HCT116 (cell line): Measurements from ENCODE around the gene AFDN. TPM values are rescaled to one million over a fixed set of nuclear protein-coding genes. Genes with fewer than 3 reads are reported as not detected.

Experiments
- ATAC-seq: fragments of 200-7000 bp; cut with Tn5 transposase; 2 replicates; pipeline ENCODE4 v1.9.1; 2020; ENCODE audit warnings: mild to moderate bottlenecking, moderate library complexity
- BruUV-seq: library from RNA; stranded (reverse); fragments of 400-500 nt; replicated peaks from 2 replicates; lab custom pipeline; 2021; lab: Mats Ljungman, UMichigan
- CTCF ChIA-PET: fragments of 300-600 bp; sonication (Branson Sonifier 250); formaldehyde crosslinking; loops from one replicate; lab custom pipeline; 2021; ENCODE audit warnings: antibody characterized with exemption; lab: Charles Lee
- POLR2A ChIA-PET: fragments of 300-600, 350-600 bp; sonication (Branson Sonifier 250); formaldehyde crosslinking; loops from one replicate; lab custom pipeline; 2021; ENCODE audit warnings: antibody characterized with exemption; lab: Charles Lee
- RAD21 ChIA-PET, 2 experiments: fragments of 300-600 bp; sonication (Branson Sonifier 250); formaldehyde crosslinking; loops; one replicate each; lab custom pipeline; 2023; ENCODE audit warnings: low total read pairs in 2 of 2; ENCODE audit not compliant: uncharacterized antibody in 2 of 2, unreplicated experiment in 2 of 2, low non-redundant PET in 1 of 2; lab: Charles Lee
- DNase-seq: peaks from one replicate; pipeline ENCODE4 v3.0.0-alpha.2; 2010; ENCODE audit warnings: low read depth, low spot score
- H2AFZ ChIP-seq: fragments of 200-600 bp; shearing (Covaris generic), sonication (generic); 2 replicates; pipeline ENCODE4 v1.6.1; 2017; ENCODE audit warnings: low read depth, mixed run types, mixed read lengths, antibody characterized with exemption, low read length; ENCODE audit not compliant: poor library complexity, severe bottlenecking
- H3K27ac ChIP-seq: 2 replicates; pipeline ENCODE4 v1.5.1; 2012; ENCODE audit warnings: low read depth, low read length
- H3K27me3 ChIP-seq: fragments of 200-600 bp; sonication (generic); 2 replicates; pipeline ENCODE4 v1.6.1; 2016; ENCODE audit warnings: mixed run types, low read length, mixed read lengths; ENCODE audit not compliant: insufficient read depth
- H3K36me3 ChIP-seq, 2 experiments: fragments of 200-500 bp in 1 of 2; fragments of 200-600 bp in 1 of 2; sonication (Bioruptor generic) in 1 of 2; sonication (generic) in 1 of 2; 2 replicates each; pipeline versions ENCODE4 v1.5.1 to v1.6.1; 2014 to 2016; ENCODE audit warnings: low read length in 2 of 2, inconsistent platforms in 1 of 2, mixed read lengths in 1 of 2, mixed run types in 1 of 2; ENCODE audit not compliant: insufficient read depth in 2 of 2, control insufficient read depth in 1 of 2
- H3K4me1 ChIP-seq, 2 experiments: fragments of 200-600 bp in 1 of 2; sonication (generic) in 1 of 2; 2 replicates each; pipeline versions ENCODE4 v1.5.1 to v1.6.1; 2012 to 2017; ENCODE audit warnings: low read length in 2 of 2, inconsistent platforms in 1 of 2, mild to moderate bottlenecking in 1 of 2, mixed read lengths in 1 of 2, mixed run types in 1 of 2, moderate library complexity in 1 of 2; ENCODE audit not compliant: insufficient read depth in 2 of 2, control insufficient read depth in 1 of 2
- H3K4me2 ChIP-seq: fragments of 200-600 bp; sonication (generic); 2 replicates; pipeline ENCODE4 v1.6.1; 2017; ENCODE audit warnings: mixed run types, low read length, mixed read lengths
- H3K4me3 ChIP-seq, 2 experiments: fragments of 200-600 bp in 1 of 2; sonication (generic) in 1 of 2; replicated peaks in 1 of 2; 2 replicates each; pipeline ENCODE4 v1.5.1; 2011 to 2016; ENCODE audit warnings: low read length in 2 of 2, control low read depth in 1 of 2, low read depth in 1 of 2, mild to moderate bottlenecking in 1 of 2, mixed read lengths in 1 of 2, mixed run types in 1 of 2
- H3K79me2 ChIP-seq: fragments of 200-600 bp; sonication (generic); 2 replicates; pipeline ENCODE4 v1.6.1; 2017; ENCODE audit warnings: mild to moderate bottlenecking, mixed run types, low read length, moderate library complexity, mixed read lengths; ENCODE audit not compliant: insufficient read depth
- H3K9ac ChIP-seq: fragments of 200-600 bp; sonication (generic); 2 replicates; pipeline ENCODE4 v1.6.1; 2016; ENCODE audit warnings: low read length, mixed read lengths
- H3K9me2 ChIP-seq: fragments of 200-600 bp; sonication (generic), shearing (Covaris generic); 2 replicates; pipeline ENCODE4 v1.6.1; 2017; ENCODE audit warnings: mixed run types, mild to moderate bottlenecking, moderate library complexity; ENCODE audit not compliant: insufficient read depth
- H3K9me3 ChIP-seq, 2 experiments: fragments of 200-500 bp in 1 of 2; fragments of 200-600 bp in 1 of 2; sonication (Bioruptor generic) in 1 of 2; sonication (generic) in 1 of 2; 2 replicates each; pipeline ENCODE4 v1.6.1; 2014 to 2017; ENCODE audit warnings: low read length in 2 of 2, mixed read lengths in 2 of 2, inconsistent platforms in 1 of 2, low read depth in 1 of 2, mild to moderate bottlenecking in 1 of 2, mixed run types in 1 of 2, moderate library complexity in 1 of 2; ENCODE audit not compliant: control insufficient read depth in 1 of 2, insufficient read depth in 1 of 2
- H4K20me1 ChIP-seq: fragments of 200-600 bp; sonication (generic), shearing (Covaris generic); 2 replicates; pipeline ENCODE4 v1.6.1; 2017; ENCODE audit warnings: mixed run types, mild to moderate bottlenecking, moderate library complexity; ENCODE audit not compliant: insufficient read depth
- CEBPB ChIP-seq: IDR thresholded peaks from 2 replicates; pipeline ENCODE4 v1.6.1; 2012; ENCODE audit warnings: low read depth
- CTCF ChIP-seq, 3 experiments: fragments of 200-600 bp in 1 of 3; sonication (generic) in 1 of 3; IDR thresholded peaks in 2 of 3; conservative IDR thresholded peaks in 1 of 3; 2 replicates each; pipeline ENCODE4 v1.5.1; 2012 to 2017; ENCODE audit warnings: low read depth in 2 of 3, low read length in 2 of 3, antibody characterized with exemption in 1 of 3, borderline replicate concordance in 1 of 3, control low read depth in 1 of 3, mild to moderate bottlenecking in 1 of 3, mixed read lengths in 1 of 3, mixed run types in 1 of 3, moderate library complexity in 1 of 3; ENCODE audit not compliant: insufficient read depth in 1 of 3
- EGR1 ChIP-seq: IDR thresholded peaks from 2 replicates; pipeline ENCODE4 v1.6.1; 2012; ENCODE audit warnings: low read depth
- ELF1 ChIP-seq: IDR thresholded peaks from 2 replicates; pipeline ENCODE4 v1.6.1; 2012; ENCODE audit warnings: low read depth, borderline replicate concordance
- FOSL1 ChIP-seq: IDR thresholded peaks from 2 replicates; pipeline ENCODE4 v1.6.1; 2012; ENCODE audit warnings: low read depth
- JUND ChIP-seq: IDR thresholded peaks from 2 replicates; pipeline ENCODE4 v1.6.1; 2012
- POLR2A ChIP-seq: IDR thresholded peaks from 2 replicates; pipeline ENCODE4 v1.7.0; 2011; ENCODE audit warnings: borderline replicate concordance; ENCODE audit not compliant: insufficient read depth, insufficient read length; ENCODE audit errors: extremely low read depth
- POLR2AphosphoS5 ChIP-seq: IDR thresholded peaks from 2 replicates; pipeline ENCODE4 v1.6.1; 2011; ENCODE audit warnings: mild to moderate bottlenecking, low read depth, low read length, moderate library complexity
- RAD21 ChIP-seq: IDR thresholded peaks from 2 replicates; pipeline ENCODE4 v1.6.1; 2012; ENCODE audit warnings: low read depth, mild to moderate bottlenecking
- SIN3A ChIP-seq: IDR thresholded peaks from 2 replicates; pipeline ENCODE4 v1.6.1; 2012; ENCODE audit warnings: low read depth
- SP1 ChIP-seq: IDR thresholded peaks from 2 replicates; pipeline ENCODE4 v1.6.1; 2012; ENCODE audit warnings: low read depth
- SRF ChIP-seq: IDR thresholded peaks from 2 replicates; pipeline ENCODE4 v1.6.1; 2012; ENCODE audit warnings: low read depth
- TCF7L2 ChIP-seq: IDR thresholded peaks from 2 replicates; pipeline ENCODE4 v1.7.0; 2011; ENCODE audit warnings: borderline replicate concordance, inconsistent platforms; ENCODE audit not compliant: insufficient read depth, insufficient read length; ENCODE audit errors: extremely low read depth
- YY1 ChIP-seq: IDR thresholded peaks from 2 replicates; pipeline ENCODE4 v1.6.1; 2011; ENCODE audit warnings: low read length, low read depth, moderate library complexity, mild to moderate bottlenecking; ENCODE audit not compliant: insufficient replicate concordance; ENCODE audit errors: extremely low read depth
- ZFX ChIP-seq: fragments of 450-650 bp; IDR thresholded peaks from 2 replicates; pipeline ENCODE4 v1.6.1; 2017
- intact Hi-C: fragments of 100-400 bp; cut with micrococcal nuclease; formaldehyde crosslinking; loops from 2 replicates; pipeline ENCODE4 v1.10.0; 2022
- total RNA-seq: library from RNA; stranded (reverse); gene quantifications from one replicate; pipeline ENCODE4 v1.2.1, GENCODE V29; 2021; ENCODE audit not compliant: unreplicated experiment

Gene AFDN
- total RNA-seq, 1 experiment from 2014 or later = 59.4 TPM

DNA sequence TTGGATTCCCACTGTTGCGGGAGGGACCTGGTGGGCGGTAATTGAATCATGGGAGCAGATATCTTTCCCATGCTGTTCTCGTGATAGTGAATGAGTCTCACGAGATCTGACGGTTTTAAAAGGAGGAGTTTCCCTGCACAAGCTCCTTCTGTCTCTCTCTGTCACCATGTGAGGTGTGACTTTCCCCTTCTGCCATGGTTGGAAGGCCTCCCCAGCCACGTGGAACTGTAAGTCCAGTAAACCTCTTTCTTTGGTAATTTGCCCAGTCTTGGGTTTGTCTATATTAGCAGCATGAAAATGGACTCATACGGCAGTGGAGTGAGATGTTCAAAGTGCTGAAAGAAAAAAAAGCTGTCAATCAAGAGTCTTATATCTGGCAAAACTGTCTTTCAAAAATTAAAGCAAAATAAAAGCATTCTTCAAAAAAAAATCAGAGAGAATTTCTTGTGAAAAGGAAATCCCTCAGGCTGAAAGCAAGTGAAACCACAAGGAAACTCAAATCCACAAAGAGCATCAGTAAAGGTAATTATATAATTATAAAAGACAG lies 155.3 kb downstream of the AFDN start:
- H3K4me1 ChIP-seq = no peaks in the 10 kb centered on the region
- H2AFZ ChIP-seq = no peak overlapping the region
- BruUV-seq = no TSS peak
- ChIA-PET RAD21 (no interaction called here), CTCF (no interaction called here), POLR2A (no interaction called here)
- TF ChIP-seq JUND = no peak
- no peak for TF ChIP-seq CEBPB
- TF ChIP-seq CTCF (IDR thresholded peaks at IDR 0.05 in 2 of 3, conservative IDR thresholded peaks at IDR 0.05 in 1 of 3; ENCODE audit: borderline replicate concordance in 1 of 3, insufficient read depth in 1 of 3, low read depth in 2 of 3, low read length in 2 of 3) = no peak
- no peak for TF ChIP-seq TCF7L2
- no peak for TF ChIP-seq SIN3A
- TF ChIP-seq SRF = no peak
- no peak for TF ChIP-seq POLR2AphosphoS5
- TF ChIP-seq EGR1 = no peak
- no peak for TF ChIP-seq ELF1
- TF ChIP-seq FOSL1 = no peak
- TF ChIP-seq ZFX = no peak
- TF ChIP-seq YY1 = no peak
- TF ChIP-seq SP1 = no peak
- TF ChIP-seq RAD21 = no peak
- no peak for TF ChIP-seq POLR2A
- H3K4me3 ChIP-seq = no peak overlapping the region
- H3K79me2 ChIP-seq = no peaks in the 10 kb centered on the region
- DNase-seq (no peak), ATAC-seq (no peak)
- no peaks in the 10 kb centered on the region for H4K20me1 ChIP-seq
- intact Hi-C loops = no loop called here
- no peaks in the 10 kb centered on the region for H3K27me3 ChIP-seq
- no peak overlapping the region for H3K4me2 ChIP-seq
- H3K9me3 ChIP-seq = no peaks in the 10 kb centered on the region
- no peak overlapping the region for H3K27ac ChIP-seq
- H3K9me2 ChIP-seq = no peaks in the 10 kb centered on the region
- H3K36me3 ChIP-seq = no peaks in the 10 kb centered on the region
- H3K9ac ChIP-seq = no peak overlapping the region
